ENCODE results near the gene CCNDBP1. TPM values are rescaled to one million over a fixed set of nuclear protein-coding genes. Genes with fewer than 3 reads are reported as not detected.

CCNDBP1 gene
- total RNA-seq, 1 experiment from 2014 or later = 62.5 TPM

DNA sequence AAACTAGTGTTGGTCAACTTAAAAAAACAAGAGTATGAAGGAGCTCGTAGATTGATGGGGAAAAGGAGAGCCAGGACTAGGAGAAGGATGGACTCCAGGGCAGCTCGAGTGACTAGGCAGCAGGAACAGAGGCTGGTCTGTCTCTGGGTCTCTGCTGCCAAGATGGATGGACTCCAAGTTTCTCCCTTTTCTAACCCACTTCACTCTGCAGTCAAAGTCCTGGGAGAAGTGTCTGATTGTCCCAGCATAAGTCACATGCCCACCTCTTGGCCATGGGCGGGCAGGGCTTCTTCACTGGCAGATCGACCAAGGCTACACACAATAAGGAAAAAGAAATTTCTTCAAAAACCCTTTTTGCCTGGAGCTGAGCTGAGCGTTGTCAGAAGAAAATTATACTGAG lies 44.8 kb downstream of the CCNDBP1 start:
- H3K4me3 ChIP-seq (ENCODE audit: low read depth in 2 of 2, low read length in 2 of 2) = no peak overlapping the region
- intact Hi-C loops (cut with micrococcal nuclease; ENCODE audit: unreplicated experiment) = no loop called here
- BruUV-seq (replicated peaks) = no TSS peak

DNA sequence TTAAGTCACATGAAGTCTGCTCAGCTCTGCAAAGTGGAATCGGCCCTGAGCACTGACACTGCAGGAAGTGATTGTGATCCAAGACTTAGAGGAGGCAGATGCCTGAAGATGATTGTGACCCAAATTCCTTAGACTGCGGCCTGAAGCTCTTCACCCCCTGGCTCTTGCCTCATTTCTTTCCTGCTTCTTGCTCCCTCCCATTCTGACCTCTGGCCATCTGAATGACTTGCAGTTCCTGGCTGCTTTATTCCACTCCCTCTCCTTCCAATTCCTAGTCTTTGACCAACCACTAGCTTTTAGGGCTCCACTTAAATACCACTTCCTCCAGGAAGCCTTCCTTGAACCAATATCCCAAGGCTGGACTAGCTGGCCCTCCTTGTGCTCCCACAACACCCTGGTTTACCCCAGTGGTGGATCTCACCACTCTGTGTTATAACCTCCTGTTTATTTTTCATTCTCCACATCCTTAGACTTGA lies 45.5 kb downstream of the CCNDBP1 start:
- H3K27ac ChIP-seq (ENCODE audit: low read length) = no peak overlapping the region
- H3K9me3 ChIP-seq (ENCODE audit: control insufficient read depth, insufficient read depth, low read depth, low read length) = no peaks in the 10 kb centered on the region
- ChIA-PET CTCF (interaction anchor here (1.3 kb wide), 1 partner anchor 12 kb away, joined by 4 read pairs; no protein-coding TSS in a partner anchor), POLR2A (no interaction called here)
- peaks cover 4% of the 10 kb centered on the region; the same call in 1 of the 2 replicates for H3K27me3 ChIP-seq (ENCODE audit: control insufficient read depth, insufficient read depth, low read length)
- intact Hi-C loops (cut with micrococcal nuclease; ENCODE audit: unreplicated experiment) = no loop called here
- TF ChIP-seq SIN3A (IDR thresholded peaks at IDR 0.05; ENCODE audit: borderline replicate concordance, insufficient read depth, low read depth, low read length) (no peak), POLR2AphosphoS5 (IDR thresholded peaks at IDR 0.05; ENCODE audit: low read depth, low read length) (no peak), TCF7L2 (IDR thresholded peaks at IDR 0.05; ENCODE audit: low read depth, low read length) (no peak)
- TF ChIP-seq, protein P1, sequence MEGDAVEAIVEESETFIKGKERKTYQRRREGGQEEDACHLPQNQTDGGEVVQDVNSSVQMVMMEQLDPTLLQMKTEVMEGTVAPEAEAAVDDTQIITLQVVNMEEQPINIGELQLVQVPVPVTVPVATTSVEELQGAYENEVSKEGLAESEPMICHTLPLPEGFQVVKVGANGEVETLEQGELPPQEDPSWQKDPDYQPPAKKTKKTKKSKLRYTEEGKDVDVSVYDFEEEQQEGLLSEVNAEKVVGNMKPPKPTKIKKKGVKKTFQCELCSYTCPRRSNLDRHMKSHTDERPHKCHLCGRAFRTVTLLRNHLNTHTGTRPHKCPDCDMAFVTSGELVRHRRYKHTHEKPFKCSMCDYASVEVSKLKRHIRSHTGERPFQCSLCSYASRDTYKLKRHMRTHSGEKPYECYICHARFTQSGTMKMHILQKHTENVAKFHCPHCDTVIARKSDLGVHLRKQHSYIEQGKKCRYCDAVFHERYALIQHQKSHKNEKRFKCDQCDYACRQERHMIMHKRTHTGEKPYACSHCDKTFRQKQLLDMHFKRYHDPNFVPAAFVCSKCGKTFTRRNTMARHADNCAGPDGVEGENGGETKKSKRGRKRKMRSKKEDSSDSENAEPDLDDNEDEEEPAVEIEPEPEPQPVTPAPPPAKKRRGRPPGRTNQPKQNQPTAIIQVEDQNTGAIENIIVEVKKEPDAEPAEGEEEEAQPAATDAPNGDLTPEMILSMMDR (IDR thresholded peaks at IDR 0.05) = no peak
- TF ChIP-seq, protein P2, sequence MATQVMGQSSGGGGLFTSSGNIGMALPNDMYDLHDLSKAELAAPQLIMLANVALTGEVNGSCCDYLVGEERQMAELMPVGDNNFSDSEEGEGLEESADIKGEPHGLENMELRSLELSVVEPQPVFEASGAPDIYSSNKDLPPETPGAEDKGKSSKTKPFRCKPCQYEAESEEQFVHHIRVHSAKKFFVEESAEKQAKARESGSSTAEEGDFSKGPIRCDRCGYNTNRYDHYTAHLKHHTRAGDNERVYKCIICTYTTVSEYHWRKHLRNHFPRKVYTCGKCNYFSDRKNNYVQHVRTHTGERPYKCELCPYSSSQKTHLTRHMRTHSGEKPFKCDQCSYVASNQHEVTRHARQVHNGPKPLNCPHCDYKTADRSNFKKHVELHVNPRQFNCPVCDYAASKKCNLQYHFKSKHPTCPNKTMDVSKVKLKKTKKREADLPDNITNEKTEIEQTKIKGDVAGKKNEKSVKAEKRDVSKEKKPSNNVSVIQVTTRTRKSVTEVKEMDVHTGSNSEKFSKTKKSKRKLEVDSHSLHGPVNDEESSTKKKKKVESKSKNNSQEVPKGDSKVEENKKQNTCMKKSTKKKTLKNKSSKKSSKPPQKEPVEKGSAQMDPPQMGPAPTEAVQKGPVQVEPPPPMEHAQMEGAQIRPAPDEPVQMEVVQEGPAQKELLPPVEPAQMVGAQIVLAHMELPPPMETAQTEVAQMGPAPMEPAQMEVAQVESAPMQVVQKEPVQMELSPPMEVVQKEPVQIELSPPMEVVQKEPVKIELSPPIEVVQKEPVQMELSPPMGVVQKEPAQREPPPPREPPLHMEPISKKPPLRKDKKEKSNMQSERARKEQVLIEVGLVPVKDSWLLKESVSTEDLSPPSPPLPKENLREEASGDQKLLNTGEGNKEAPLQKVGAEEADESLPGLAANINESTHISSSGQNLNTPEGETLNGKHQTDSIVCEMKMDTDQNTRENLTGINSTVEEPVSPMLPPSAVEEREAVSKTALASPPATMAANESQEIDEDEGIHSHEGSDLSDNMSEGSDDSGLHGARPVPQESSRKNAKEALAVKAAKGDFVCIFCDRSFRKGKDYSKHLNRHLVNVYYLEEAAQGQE (IDR thresholded peaks at IDR 0.05; ENCODE audit: insufficient read depth in 1 of 2, low read depth in 2 of 2, low read length in 1 of 2) = no peak
- H3K4me3 ChIP-seq (ENCODE audit: low read depth in 2 of 2, low read length in 2 of 2) = no peak overlapping the region
- ATAC-seq = no peak
- no peak for DNase-seq (ENCODE audit: low read depth, low spot score)
- no TSS peak for BruUV-seq (replicated peaks)
- in situ Hi-C loops (cut with HindIII; ENCODE audit: low pct_unique_long_range_greater_than_20kb, low sequenced_read_pairs) = no loop called here
- no peaks in the 10 kb centered on the region for H3K36me3 ChIP-seq (ENCODE audit: control insufficient read depth, insufficient read depth, low read length)
- no peaks in the 10 kb centered on the region for H3K4me1 ChIP-seq (ENCODE audit: control insufficient read depth, insufficient read depth, low read length)

More for the DNA sequence above, 44.8 kb downstream of the CCNDBP1 start:
- ChIA-PET CTCF (interaction anchor here (0.9 kb wide), 2 partner anchors 55 to 57 kb away, joined by 3 to 4 read pairs; no protein-coding TSS in a partner anchor), POLR2A (interaction anchor here (0.6 kb wide), 1 partner anchor 281 kb away, joined by 5 read pairs; no protein-coding TSS in a partner anchor)
- no peak for ATAC-seq
- no peak for DNase-seq (ENCODE audit: low read depth, low spot score)
- Histone ChIP-seq H3K4me1 (ENCODE audit: control insufficient read depth, insufficient read depth, low read length) (no peaks in the 10 kb centered on the region), H3K27ac (ENCODE audit: low read length) (no peak overlapping the region), H3K27me3 (ENCODE audit: control insufficient read depth, insufficient read depth, low read length) (peaks cover 4% of the 10 kb centered on the region; the same call in 1 of the 2 replicates), H3K36me3 (ENCODE audit: control insufficient read depth, insufficient read depth, low read length) (no peaks in the 10 kb centered on the region), H3K9me3 (ENCODE audit: control insufficient read depth, insufficient read depth, low read depth, low read length) (no peaks in the 10 kb centered on the region)
- no peak for TF ChIP-seq TCF7L2 (IDR thresholded peaks at IDR 0.05; ENCODE audit: low read depth, low read length)
- no peak for TF ChIP-seq POLR2AphosphoS5 (IDR thresholded peaks at IDR 0.05; ENCODE audit: low read depth, low read length)
- TF ChIP-seq, protein P1 (IDR thresholded peaks at IDR 0.05) = no peak
- TF ChIP-seq, protein P2 (IDR thresholded peaks at IDR 0.05; ENCODE audit: insufficient read depth in 1 of 2, low read depth in 2 of 2, low read length in 1 of 2) = no peak
- TF ChIP-seq SIN3A (IDR thresholded peaks at IDR 0.05; ENCODE audit: borderline replicate concordance, insufficient read depth, low read depth, low read length) = no peak
- in situ Hi-C loops (cut with HindIII; ENCODE audit: low pct_unique_long_range_greater_than_20kb, low sequenced_read_pairs) = no loop called here
